B cell (primary cell): ENCODE data around the gene MICU2. TPM values are rescaled to one million over a fixed set of nuclear protein-coding genes. Genes with fewer than 3 reads are reported as not detected.

Source experiments
- ATAC-seq: fragments of 200-7000 bp; cut with Tn5 transposase; one replicate; pipeline ENCODE4 v1.10.0; 2021; ENCODE audit warnings: low read depth, mild to moderate bottlenecking, moderate number of reproducible peaks, moderate library complexity
- CTCF ChIA-PET: fragments of 350-600 bp; sonication (Branson Sonifier 250); formaldehyde crosslinking; loops from one replicate; lab custom pipeline; 2021; ENCODE audit warnings: antibody characterized with exemption, inconsistent platforms; lab: Charles Lee
- POLR2A ChIA-PET: fragments of 350-600 bp; sonication (Branson Sonifier 250); formaldehyde crosslinking; loops from one replicate; lab custom pipeline; 2021; ENCODE audit warnings: antibody characterized with exemption; lab: Charles Lee
- DNase-seq: peaks from one replicate; pipeline ENCODE4 v3.0.0; 2013
- H2AFZ ChIP-seq: 2 replicates; pipeline ENCODE4 v1.6.1; 2012; ENCODE audit warnings: mild to moderate bottlenecking, low read depth, low read length; ENCODE audit not compliant: insufficient read depth, poor library complexity, severe bottlenecking
- H3K27ac ChIP-seq, 2 donors: 1 replicate in 1 of 2; 2 replicates in 1 of 2; pipeline ENCODE4 v1.5.1; 2012 to 2013; ENCODE audit warnings: low read length in 2 of 2, mild to moderate bottlenecking in 2 of 2, moderate library complexity in 1 of 2
- H3K27me3 ChIP-seq, 4 experiments: fragments of 200-600 bp in 1 of 4; sonication (generic) in 1 of 4; replicated peaks in 1 of 4; 1 replicate in 2 of 4; 2 replicates in 2 of 4; pipeline versions ENCODE4 v1.6.1 to v1.7.0; 2013 to 2016; ENCODE audit warnings: low read length in 3 of 4, mild to moderate bottlenecking in 2 of 4, mixed read lengths in 1 of 4, moderate library complexity in 1 of 4; ENCODE audit not compliant: insufficient read depth in 4 of 4, control insufficient read depth in 3 of 4; ENCODE audit errors: control extremely low read depth in 1 of 4
- H3K36me3 ChIP-seq, 2 experiments: replicated peaks in 1 of 2; 1 replicate in 1 of 2; 2 replicates in 1 of 2; pipeline versions ENCODE4 v1.6.1 to v1.7.1; 2013; ENCODE audit warnings: low read length in 1 of 2; ENCODE audit not compliant: insufficient read depth in 2 of 2, control insufficient read depth in 1 of 2; ENCODE audit errors: control extremely low read depth in 1 of 2, extremely low read depth in 1 of 2
- H3K4me1 ChIP-seq, 2 donors: fragments of 200-600 bp in 1 of 2; sonication (generic) in 1 of 2; 1 replicate in 1 of 2; 2 replicates in 1 of 2; pipeline versions ENCODE4 v1.5.1 to v1.6.1; 2013 to 2017; ENCODE audit warnings: low read length in 2 of 2; ENCODE audit not compliant: control insufficient read depth in 2 of 2, insufficient read depth in 2 of 2
- H3K4me2 ChIP-seq: replicated peaks from 2 replicates; pipeline ENCODE3; 2012; ENCODE audit warnings: mild to moderate bottlenecking, low read depth, low read length; ENCODE audit not compliant: poor library complexity, severe bottlenecking
- H3K4me3 ChIP-seq, 5 experiments: fragments of 200-600 bp in 1 of 5; sonication (generic) in 1 of 5; 1 replicate in 3 of 5; 2 replicates in 2 of 5; pipeline versions ENCODE4 v1.5.1 to v1.7.0; 2011 to 2016; ENCODE audit warnings: low read length in 4 of 5, mild to moderate bottlenecking in 4 of 5, low read depth in 2 of 5, control low read depth in 1 of 5, moderate library complexity in 1 of 5; ENCODE audit not compliant: insufficient read depth in 1 of 5; ENCODE audit errors: control extremely low read depth in 1 of 5, extremely low read depth in 1 of 5
- H3K79me2 ChIP-seq: fragments of 200-600 bp; sonication (generic); one replicate; pipeline ENCODE4 v1.6.0; 2016; ENCODE audit warnings: low read length; ENCODE audit not compliant: control insufficient read depth, insufficient read depth
- H3K9ac ChIP-seq: fragments of 200-600 bp; sonication (generic); 2 replicates; pipeline ENCODE4 v1.6.1; 2017; ENCODE audit warnings: mild to moderate bottlenecking, low read length, moderate library complexity
- H3K9me3 ChIP-seq, 3 donors: one replicate each; pipeline versions ENCODE4 v1.6.1 to v1.7.1; 2013; ENCODE audit warnings: low read length in 2 of 3; ENCODE audit not compliant: control insufficient read depth in 2 of 3, insufficient read depth in 1 of 3; ENCODE audit errors: control extremely low read depth in 1 of 3
- H4K20me1 ChIP-seq: 2 replicates; pipeline ENCODE4 v1.6.0; 2012; ENCODE audit warnings: mild to moderate bottlenecking, low read length; ENCODE audit not compliant: insufficient read depth, control insufficient read depth, poor library complexity, severe bottlenecking
- H3K27ac Mint-ChIP-seq: one replicate; pipeline ENCODE4 v1.8.0; 2021; ENCODE audit warnings: mixed read lengths
- H3K27me3 Mint-ChIP-seq: one replicate; pipeline ENCODE4 v1.8.0; 2021; ENCODE audit warnings: mixed read lengths
- H3K4me1 Mint-ChIP-seq: one replicate; pipeline ENCODE4 v1.8.0; 2021; ENCODE audit warnings: mixed read lengths
- H3K4me3 Mint-ChIP-seq: one replicate; pipeline ENCODE4 v1.8.0; 2021; ENCODE audit warnings: mixed read lengths
- H3K9me3 Mint-ChIP-seq: one replicate; pipeline ENCODE4 v1.8.0; 2022; ENCODE audit warnings: mixed read lengths; ENCODE audit not compliant: insufficient read depth
- EZH2 ChIP-seq: IDR thresholded peaks from 2 replicates; pipeline ENCODE4 v1.6.1; 2012; ENCODE audit warnings: borderline replicate concordance, low read depth, mild to moderate bottlenecking, moderate library complexity, low read length; ENCODE audit not compliant: insufficient read depth, poor library complexity, severe bottlenecking
- WGBS: methylation state at CpG from one replicate; pipeline ENCODE4 v1.1.5; 2013; ENCODE audit warnings: missing lambda C conversion rate; ENCODE audit not compliant: insufficient coverage; 5-methylcytosine and 5-hydroxymethylcytosine counted together
- intact Hi-C: fragments of 100-400 bp; cut with micrococcal nuclease; formaldehyde crosslinking; loops from one replicate; pipeline ENCODE4 v1.10.0; 2022
- polyA plus RNA-seq: library from polyadenylated mRNA; depleted of rRNA; stranded (reverse); fragments of >200 nt; gene quantifications from 2 replicates; pipeline ENCODE4 v1.2.3, GENCODE V29; 2012
- total RNA-seq, 2 donors: library from RNA; stranded (reverse); fragments of 120-200 nt in 1 of 2; gene quantifications; 1 replicate in 1 of 2; 2 replicates in 1 of 2; pipeline versions ENCODE4 v1.2.3 to v1.2.4, GENCODE V29; 2013 to 2022
- TF ChIP-seq, protein P1 (sequence below): fragments of 200-600 bp; IDR thresholded peaks from one replicate; pipeline ENCODE4 v1.8.0; 2022; ENCODE audit warnings: antibody characterized with exemption, mild to moderate bottlenecking

The MICU2 gene
- total and polyA plus RNA-seq, 2 donors (not counting 1 experiment from before 2014, with no cell fraction given), result 52.2 to 56.7 TPM

- WGBS, result 100% methylated on average over 2 of the region's 6 CpGs
These were observed 75.4 kb downstream of the MICU2 start for GRCh38 chr13:21528616-21529015.

GRCh38 chr13:21526707-21527540 is 77.0 kb downstream of the MICU2 start:
- no peak for ATAC-seq
- no peak overlapping the region for H3K4me3 Mint-ChIP-seq
- Histone ChIP-seq H3K4me3 (no peak overlapping the region), H3K36me3 (peaks cover 0 to 29% of the 10 kb centered on the region in 2 experiments), H3K27me3 (no peaks in the 10 kb centered on the region), H3K9me3 (no peaks in the 10 kb centered on the region), H3K4me1 (no peaks in the 10 kb centered on the region), H3K9ac (no peak overlapping the region), H4K20me1 (no peaks in the 10 kb centered on the region), H2AFZ (no peak overlapping the region), H3K4me2 (no peak overlapping the region), H3K79me2 (no peaks in the 10 kb centered on the region), H3K27ac (no peak overlapping the region)
- intact Hi-C loops, result no loop called here
- no peaks in the 10 kb centered on the region for H3K4me1 Mint-ChIP-seq
- H3K27me3 Mint-ChIP-seq, result no peaks in the 10 kb centered on the region
- no peaks in the 10 kb centered on the region for H3K9me3 Mint-ChIP-seq
- no peak overlapping the region for H3K27ac Mint-ChIP-seq
- DNase-seq, result no peak
- ChIA-PET POLR2A (no interaction called here), CTCF (interaction anchor here (1.0 kb wide), 1 partner anchor 77 kb away, joined by 3 read pairs; no protein-coding TSS in a partner anchor)
- 94% methylated on average over 3 of the region's 6 CpGs for WGBS
- TF ChIP-seq, protein P1, sequence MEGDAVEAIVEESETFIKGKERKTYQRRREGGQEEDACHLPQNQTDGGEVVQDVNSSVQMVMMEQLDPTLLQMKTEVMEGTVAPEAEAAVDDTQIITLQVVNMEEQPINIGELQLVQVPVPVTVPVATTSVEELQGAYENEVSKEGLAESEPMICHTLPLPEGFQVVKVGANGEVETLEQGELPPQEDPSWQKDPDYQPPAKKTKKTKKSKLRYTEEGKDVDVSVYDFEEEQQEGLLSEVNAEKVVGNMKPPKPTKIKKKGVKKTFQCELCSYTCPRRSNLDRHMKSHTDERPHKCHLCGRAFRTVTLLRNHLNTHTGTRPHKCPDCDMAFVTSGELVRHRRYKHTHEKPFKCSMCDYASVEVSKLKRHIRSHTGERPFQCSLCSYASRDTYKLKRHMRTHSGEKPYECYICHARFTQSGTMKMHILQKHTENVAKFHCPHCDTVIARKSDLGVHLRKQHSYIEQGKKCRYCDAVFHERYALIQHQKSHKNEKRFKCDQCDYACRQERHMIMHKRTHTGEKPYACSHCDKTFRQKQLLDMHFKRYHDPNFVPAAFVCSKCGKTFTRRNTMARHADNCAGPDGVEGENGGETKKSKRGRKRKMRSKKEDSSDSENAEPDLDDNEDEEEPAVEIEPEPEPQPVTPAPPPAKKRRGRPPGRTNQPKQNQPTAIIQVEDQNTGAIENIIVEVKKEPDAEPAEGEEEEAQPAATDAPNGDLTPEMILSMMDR, result no peak

More at GRCh38 chr13:21528616-21529015, 75.4 kb downstream of the MICU2 start:
- no peak overlapping the region for H3K27ac Mint-ChIP-seq
- no peaks in the 10 kb centered on the region for H4K20me1 ChIP-seq
- no peak overlapping the region for H3K4me3 Mint-ChIP-seq
- no peaks in the 10 kb centered on the region for H3K27me3 ChIP-seq
- H3K79me2 ChIP-seq, result no peaks in the 10 kb centered on the region
- H2AFZ ChIP-seq, result no peak overlapping the region
- H3K27ac ChIP-seq, result no peak overlapping the region
- H3K27me3 Mint-ChIP-seq, result no peaks in the 10 kb centered on the region
- no peaks in the 10 kb centered on the region for H3K4me1 ChIP-seq
- no peaks in the 10 kb centered on the region for H3K9me3 ChIP-seq
- no peaks in the 10 kb centered on the region for H3K4me1 Mint-ChIP-seq
- no peak for TF ChIP-seq EZH2
- TF ChIP-seq, protein P1, result no peak
- no peak overlapping the region for H3K4me3 ChIP-seq
- H3K4me2 ChIP-seq, result no peak overlapping the region
- DNase-seq (no peak), ATAC-seq (no peak)
- ChIA-PET CTCF (no interaction called here), POLR2A (no interaction called here)
- H3K9me3 Mint-ChIP-seq, result no peaks in the 10 kb centered on the region
- intact Hi-C loops, result no loop called here
- no peak overlapping the region for H3K9ac ChIP-seq
- peaks cover 0 to 39% of the 10 kb centered on the region in 2 experiments for H3K36me3 ChIP-seq
